ENCODE data around the gene DUT.

The DUT gene

GRCh38 chr15:48330105-48330785 is 984 bp upstream of the DUT start:
- peak; percentile 25 for DNase-seq (ENCODE audit: low spot score)

GRCh38 chr15:48331796-48332641 is 790 bp downstream of the DUT start:
- DNase-seq (ENCODE audit: low spot score): peak; percentile 54

- no peak for DNase-seq (ENCODE audit: low spot score)
These were observed 1.4 kb downstream of the DUT start for GRCh38 chr15:48332642-48333034.

- no peak for DNase-seq (ENCODE audit: low spot score)
These were observed 2.3 kb downstream of the DUT start for GRCh38 chr15:48333540-48333939.

GRCh38 chr15:48334260-48334659 is 3.0 kb downstream of the DUT start:
- DNase-seq (ENCODE audit: low spot score): no peak

- no peak for DNase-seq (ENCODE audit: low spot score)
These were observed 5.7 kb downstream of the DUT start for GRCh38 chr15:48336940-48337339.

GRCh38 chr15:48337607-48338006 is 6.4 kb downstream of the DUT start:
- DNase-seq (ENCODE audit: low spot score): no peak

GRCh38 chr15:48340111-48340510 is 8.9 kb downstream of the DUT start:
- no peak for DNase-seq (ENCODE audit: low spot score)

GRCh38 chr15:48343865-48344264 is 12.6 kb downstream of the DUT start:
- DNase-seq (ENCODE audit: low spot score): no peak

GRCh38 chr15:48345516-48345915 is 14.3 kb downstream of the DUT start:
- DNase-seq (ENCODE audit: low spot score): no peak

GRCh38 chr15:48352474-48353072 is 21.3 kb downstream of the DUT start:
- peak; percentile 63 for DNase-seq (ENCODE audit: low spot score)

- DNase-seq (ENCODE audit: low spot score): no peak
These were observed 23.6 kb downstream of the DUT start for GRCh38 chr15:48354694-48355303.

- DNase-seq (ENCODE audit: low spot score): no peak
These were observed 24.1 kb downstream of the DUT start for GRCh38 chr15:48355377-48355776.

- peak; percentile 44 for DNase-seq (ENCODE audit: low spot score)
These were observed 27.3 kb downstream of the DUT start for GRCh38 chr15:48358229-48359152.

- DNase-seq (ENCODE audit: low spot score): no peak
These were observed 29.6 kb downstream of the DUT start for GRCh38 chr15:48360841-48361240.

GRCh38 chr15:48361685-48362084 is 30.5 kb downstream of the DUT start:
- DNase-seq (ENCODE audit: low spot score): no peak

GRCh38 chr15:48363474-48363873 is 32.2 kb downstream of the DUT start:
- DNase-seq (ENCODE audit: low spot score): no peak

GRCh38 chr15:48365575-48365974 is 34.3 kb downstream of the DUT start:
- no peak for DNase-seq (ENCODE audit: low spot score)

- DNase-seq (ENCODE audit: low spot score): no peak
These were observed 35.5 kb downstream of the DUT start for GRCh38 chr15:48366584-48367312.

- DNase-seq (ENCODE audit: low spot score): no peak
These were observed 36.3 kb downstream of the DUT start for GRCh38 chr15:48367483-48367882.

- peak; percentile 61 for DNase-seq (ENCODE audit: low spot score)
These were observed 39.2 kb downstream of the DUT start for GRCh38 chr15:48370460-48370859.
